GM18858 (cell line): ENCODE data around the gene ADARB2.
"Not testable (repeated sequence)": the region's sequence is repeated elsewhere in the genome, so short reads cannot be mapped to it uniquely, and the experiment has no call there.

Experiments used
- ATAC-seq: cut with Tn5 transposase; IDR thresholded peaks from one replicate; pipeline ENCODE4 v1.9.1; 2021; ENCODE audit not compliant: unreplicated experiment

The ADARB2 gene

GRCh38 chr10:1171586-1171985 lies 565.7 kb downstream of the ADARB2 start:
- no peak for ATAC-seq

- ATAC-seq = no peak
Measured at GRCh38 chr10:1171182-1171581, 566.1 kb downstream of the ADARB2 start.

- no peak for ATAC-seq
Measured at GRCh38 chr10:1170867-1171180, 566.5 kb downstream of the ADARB2 start.

- ATAC-seq = no peak
Measured at GRCh38 chr10:1169981-1170866, 567.1 kb downstream of the ADARB2 start.

GRCh38 chr10:1169186-1169885 lies 568.0 kb downstream of the ADARB2 start:
- ATAC-seq = no peak

GRCh38 chr10:1168763-1169162 lies 568.6 kb downstream of the ADARB2 start:
- ATAC-seq = no peak

- no peak for ATAC-seq
Measured at GRCh38 chr10:1166828-1167275, 570.5 kb downstream of the ADARB2 start.

- no peak for ATAC-seq
Measured at GRCh38 chr10:1166101-1166827, 571.1 kb downstream of the ADARB2 start.

- no peak for ATAC-seq
Measured at GRCh38 chr10:1163831-1164230, 573.5 kb downstream of the ADARB2 start.

GRCh38 chr10:1163204-1163660 lies 574.1 kb downstream of the ADARB2 start:
- ATAC-seq = no peak

- ATAC-seq = no peak
Measured at GRCh38 chr10:1162481-1163203, 574.7 kb downstream of the ADARB2 start.

- ATAC-seq = not testable (repeated sequence)
Measured at GRCh38 chr10:1161315-1161673, 576.0 kb downstream of the ADARB2 start.

- no peak for ATAC-seq
Measured at GRCh38 chr10:1160561-1161314, 576.6 kb downstream of the ADARB2 start.

- ATAC-seq = no peak
Measured at GRCh38 chr10:1159131-1160061, 577.9 kb downstream of the ADARB2 start.

GRCh38 chr10:1158536-1158935 lies 578.8 kb downstream of the ADARB2 start:
- ATAC-seq = not testable (repeated sequence)

GRCh38 chr10:1158066-1158465 lies 579.3 kb downstream of the ADARB2 start:
- ATAC-seq = no peak

GRCh38 chr10:1157615-1157933 lies 579.8 kb downstream of the ADARB2 start:
- ATAC-seq = no peak

- ATAC-seq = no peak
Measured at GRCh38 chr10:1156921-1157614, 580.3 kb downstream of the ADARB2 start.

GRCh38 chr10:1156616-1156886 lies 580.8 kb downstream of the ADARB2 start:
- ATAC-seq = no peak
